Esophagus muscularis mucosa (tissue), 4 donors: Measurements from ENCODE around the gene LHPP.

Experiments used
- EP300 ChIP-seq: sonication (generic); formaldehyde crosslinking; IDR thresholded peaks from one replicate; pipeline ENCODE4 v1.6.1; 2017; ENCODE audit warnings: antibody characterized with exemption
- POLR2A ChIP-seq: fragments of 450-650 bp; IDR thresholded peaks from one replicate; pipeline ENCODE4 v1.6.1; 2017; ENCODE audit warnings: antibody characterized with exemption, moderate library complexity, mild to moderate bottlenecking, low read depth
- POLR2AphosphoS5 ChIP-seq, 2 donors: sonication (generic); formaldehyde crosslinking; IDR thresholded peaks; one replicate each; pipeline ENCODE4 v1.6.1; 2017; ENCODE audit warnings: antibody characterized with exemption in 2 of 2
- TF ChIP-seq, protein P1 (sequence below), 3 experiments: fragments of 200-600 bp in 2 of 3; fragments of 450-650 bp in 1 of 3; sonication (generic) in 2 of 3; IDR thresholded peaks; one replicate each; pipeline ENCODE4 v1.5.1; 2017 to 2019; ENCODE audit warnings: antibody characterized with exemption in 3 of 3, mild to moderate bottlenecking in 2 of 3, moderate library complexity in 1 of 3

DNA sequence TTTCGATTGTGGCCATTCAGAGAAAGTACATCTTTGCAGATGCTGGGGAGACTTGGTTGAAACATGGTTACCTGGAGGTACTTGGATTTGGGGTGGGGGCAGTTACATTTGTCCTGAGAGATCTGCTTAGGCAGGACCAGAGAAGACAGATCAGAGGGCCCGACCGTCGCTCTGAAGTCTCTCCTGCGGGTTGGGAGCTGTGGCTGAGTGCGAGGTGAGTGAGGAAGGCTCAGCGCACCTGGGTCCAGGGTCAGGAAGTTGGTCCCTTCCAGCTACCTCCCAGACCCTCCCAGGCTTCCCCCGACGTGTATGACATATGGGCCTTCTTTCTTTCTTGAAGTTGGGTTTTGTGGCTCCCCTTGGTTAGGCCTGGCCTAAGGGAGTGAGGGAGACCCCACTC lies 56.3 kb downstream of the LHPP start:
- TF ChIP-seq, protein P1, sequence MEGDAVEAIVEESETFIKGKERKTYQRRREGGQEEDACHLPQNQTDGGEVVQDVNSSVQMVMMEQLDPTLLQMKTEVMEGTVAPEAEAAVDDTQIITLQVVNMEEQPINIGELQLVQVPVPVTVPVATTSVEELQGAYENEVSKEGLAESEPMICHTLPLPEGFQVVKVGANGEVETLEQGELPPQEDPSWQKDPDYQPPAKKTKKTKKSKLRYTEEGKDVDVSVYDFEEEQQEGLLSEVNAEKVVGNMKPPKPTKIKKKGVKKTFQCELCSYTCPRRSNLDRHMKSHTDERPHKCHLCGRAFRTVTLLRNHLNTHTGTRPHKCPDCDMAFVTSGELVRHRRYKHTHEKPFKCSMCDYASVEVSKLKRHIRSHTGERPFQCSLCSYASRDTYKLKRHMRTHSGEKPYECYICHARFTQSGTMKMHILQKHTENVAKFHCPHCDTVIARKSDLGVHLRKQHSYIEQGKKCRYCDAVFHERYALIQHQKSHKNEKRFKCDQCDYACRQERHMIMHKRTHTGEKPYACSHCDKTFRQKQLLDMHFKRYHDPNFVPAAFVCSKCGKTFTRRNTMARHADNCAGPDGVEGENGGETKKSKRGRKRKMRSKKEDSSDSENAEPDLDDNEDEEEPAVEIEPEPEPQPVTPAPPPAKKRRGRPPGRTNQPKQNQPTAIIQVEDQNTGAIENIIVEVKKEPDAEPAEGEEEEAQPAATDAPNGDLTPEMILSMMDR (IDR thresholded peaks at IDR 0.05), result no peak
- TF ChIP-seq POLR2A (no peak), EP300 (no peak), POLR2AphosphoS5 (IDR thresholded peaks at IDR 0.05) (no peak)
